ENCODE measurements around the gene ARL13A.

ARL13A gene

DNA sequence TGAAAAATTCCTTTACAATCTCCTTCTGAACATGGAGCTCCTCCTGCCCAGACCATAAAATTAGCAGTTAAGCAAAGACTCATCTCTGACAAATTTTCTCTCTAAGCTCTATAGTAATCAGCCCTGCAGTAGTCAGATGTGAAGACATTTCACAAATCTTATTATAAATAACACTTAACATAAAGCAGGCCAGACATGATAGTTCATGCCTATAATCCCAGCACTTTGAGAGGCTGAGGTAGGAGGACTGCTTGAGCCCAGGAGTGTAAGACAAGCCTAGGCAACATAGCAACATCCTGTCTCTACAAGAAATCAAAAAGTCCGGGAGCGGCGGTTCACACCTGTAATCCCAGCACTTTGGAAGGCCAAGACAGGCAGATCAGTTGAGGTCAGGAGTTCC, 52.5 kb downstream of the ARL13A start:
- TF ChIP-seq, protein P1, sequence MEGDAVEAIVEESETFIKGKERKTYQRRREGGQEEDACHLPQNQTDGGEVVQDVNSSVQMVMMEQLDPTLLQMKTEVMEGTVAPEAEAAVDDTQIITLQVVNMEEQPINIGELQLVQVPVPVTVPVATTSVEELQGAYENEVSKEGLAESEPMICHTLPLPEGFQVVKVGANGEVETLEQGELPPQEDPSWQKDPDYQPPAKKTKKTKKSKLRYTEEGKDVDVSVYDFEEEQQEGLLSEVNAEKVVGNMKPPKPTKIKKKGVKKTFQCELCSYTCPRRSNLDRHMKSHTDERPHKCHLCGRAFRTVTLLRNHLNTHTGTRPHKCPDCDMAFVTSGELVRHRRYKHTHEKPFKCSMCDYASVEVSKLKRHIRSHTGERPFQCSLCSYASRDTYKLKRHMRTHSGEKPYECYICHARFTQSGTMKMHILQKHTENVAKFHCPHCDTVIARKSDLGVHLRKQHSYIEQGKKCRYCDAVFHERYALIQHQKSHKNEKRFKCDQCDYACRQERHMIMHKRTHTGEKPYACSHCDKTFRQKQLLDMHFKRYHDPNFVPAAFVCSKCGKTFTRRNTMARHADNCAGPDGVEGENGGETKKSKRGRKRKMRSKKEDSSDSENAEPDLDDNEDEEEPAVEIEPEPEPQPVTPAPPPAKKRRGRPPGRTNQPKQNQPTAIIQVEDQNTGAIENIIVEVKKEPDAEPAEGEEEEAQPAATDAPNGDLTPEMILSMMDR (IDR thresholded peaks at IDR 0.05; ENCODE audit: insufficient read depth, low read depth, low read length, missing control alignments) = no peak
- no peak overlapping the region for H3K4me3 ChIP-seq (ENCODE audit: low read length)
- peak; percentile 53 for DNase-seq (ENCODE audit: low read depth)

DNA sequence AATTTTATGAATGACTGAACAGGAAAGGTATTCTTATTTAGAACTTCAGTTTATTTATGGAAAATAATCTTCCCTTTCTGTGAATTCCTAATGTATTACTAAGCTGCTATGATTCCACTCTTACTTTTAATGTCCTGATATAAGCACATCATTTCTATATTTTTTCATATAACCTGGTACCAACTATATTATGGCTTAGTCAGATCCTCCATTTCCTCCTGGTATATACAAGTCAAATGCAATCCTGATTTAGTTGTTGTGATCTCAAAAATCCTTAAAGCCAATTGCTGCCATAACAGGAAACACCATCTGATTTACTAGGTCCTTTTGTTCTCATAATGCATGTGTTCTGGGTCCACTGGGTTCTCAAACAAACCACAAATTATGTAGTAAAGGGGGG, 55.6 kb downstream of the ARL13A start:
- no peak overlapping the region for H3K4me3 ChIP-seq (ENCODE audit: low read length)
- DNase-seq (ENCODE audit: low read depth) = no peak
- TF ChIP-seq, protein P1 (IDR thresholded peaks at IDR 0.05; ENCODE audit: insufficient read depth, low read depth, low read length, missing control alignments) = no peak

DNA sequence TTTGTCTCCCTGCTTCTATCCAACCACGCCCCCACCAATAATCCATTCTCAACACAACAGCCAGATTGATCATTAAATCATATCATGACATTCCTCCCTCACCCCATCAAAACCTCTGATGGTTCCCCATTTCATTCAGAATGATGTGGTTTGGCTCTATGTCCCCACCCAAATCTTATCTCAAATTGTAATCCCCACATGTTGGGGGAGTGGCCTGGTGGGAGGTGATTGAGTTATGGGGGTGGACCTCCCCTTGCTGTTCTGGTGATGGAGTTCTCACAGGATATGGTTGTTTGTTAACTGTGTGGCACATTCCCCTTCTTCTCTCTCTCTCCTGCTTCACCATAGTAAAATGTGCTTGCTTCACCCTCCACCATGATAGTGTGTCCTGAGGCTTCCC, 59.1 kb downstream of the ARL13A start:
- TF ChIP-seq, protein P1 (IDR thresholded peaks at IDR 0.05; ENCODE audit: insufficient read depth, low read depth, low read length, missing control alignments) = no peak
- no peak for DNase-seq (ENCODE audit: low read depth)
- no peak overlapping the region for H3K4me3 ChIP-seq (ENCODE audit: low read length)

DNA sequence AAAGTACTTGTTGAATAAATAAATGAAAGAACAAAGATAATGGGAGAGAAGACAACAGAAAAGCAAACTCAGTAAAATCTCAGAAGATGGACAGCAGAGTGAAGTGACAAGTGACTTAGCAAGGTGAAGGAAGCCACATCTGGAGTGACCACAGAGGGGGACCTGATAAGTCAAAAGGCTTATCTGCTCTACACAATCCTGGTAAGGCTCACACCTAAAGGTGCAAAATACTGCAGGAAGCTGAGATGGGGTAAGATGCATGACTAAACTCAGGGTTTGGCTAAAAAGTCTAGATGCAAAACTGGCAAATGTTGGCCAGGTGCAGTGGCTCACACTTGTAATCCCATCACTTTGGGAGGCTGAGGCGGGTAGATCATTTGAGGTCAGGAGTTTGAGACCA, 60.2 kb downstream of the ARL13A start:
- no peak overlapping the region for H3K4me3 ChIP-seq (ENCODE audit: low read length)
- DNase-seq (ENCODE audit: low read depth) = no peak

DNA sequence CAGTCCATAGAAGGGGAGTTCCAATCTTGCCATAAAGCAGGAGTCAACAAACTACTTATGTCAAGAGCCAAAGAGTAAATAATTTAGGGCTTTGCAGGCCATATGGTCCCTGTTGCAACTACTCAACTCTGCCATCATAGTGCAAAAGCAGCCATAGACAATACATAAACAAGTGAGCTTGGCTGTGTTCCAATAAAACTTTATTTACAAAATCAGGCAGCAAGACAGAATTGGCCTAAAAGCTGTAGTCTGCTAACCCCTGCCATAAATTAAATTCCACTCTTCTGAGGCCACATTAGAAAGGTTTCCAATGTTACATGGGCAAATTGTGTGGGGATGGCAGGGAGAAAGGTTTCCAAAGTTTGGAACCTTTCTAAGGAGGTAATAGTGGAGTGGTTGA, 67.7 kb downstream of the ARL13A start:
- DNase-seq (ENCODE audit: low read depth) = no peak
- TF ChIP-seq, protein P1 (IDR thresholded peaks at IDR 0.05; ENCODE audit: insufficient read depth, low read depth, low read length, missing control alignments) = no peak
- no peak overlapping the region for H3K4me3 ChIP-seq (ENCODE audit: low read length)

More for the DNA sequence above, 60.2 kb downstream of the ARL13A start:
- TF ChIP-seq, protein P1 (IDR thresholded peaks at IDR 0.05; ENCODE audit: insufficient read depth, low read depth, low read length, missing control alignments) = no peak

DNA sequence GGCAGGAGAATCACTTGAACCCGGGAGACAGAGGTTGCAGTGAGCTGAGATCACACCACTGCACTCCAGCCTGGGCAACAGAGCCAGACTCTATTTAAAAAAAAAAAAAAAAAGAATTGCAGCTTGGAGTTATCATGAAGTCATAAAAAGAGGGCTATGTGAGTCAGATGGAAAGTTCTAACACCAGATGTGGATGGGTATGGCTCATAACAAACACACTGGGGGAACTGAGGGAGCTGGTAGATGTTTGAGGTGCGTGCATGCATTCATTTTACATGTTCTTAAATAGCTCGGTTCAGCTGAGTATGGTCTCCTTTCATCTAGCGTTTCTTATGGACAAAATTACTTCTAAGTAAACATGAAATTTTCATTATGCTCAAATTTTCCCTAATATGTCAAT, 70.7 kb downstream of the ARL13A start:
- TF ChIP-seq, protein P1 (IDR thresholded peaks at IDR 0.05; ENCODE audit: insufficient read depth, low read depth, low read length, missing control alignments) = no peak
- H3K4me3 ChIP-seq (ENCODE audit: low read length) = no peak overlapping the region
- DNase-seq (ENCODE audit: low read depth) = no peak

Data from epithelial cell of esophagus (primary cell).